HUES64 (cell line): ENCODE results near the gene DMBX1. TPM values are rescaled to one million over a fixed set of nuclear protein-coding genes. Genes with fewer than 3 reads are reported as not detected.

Experiments
- H3K27ac ChIP-seq: 2 replicates; pipeline ENCODE4 v1.7.0; 2013; ENCODE audit warnings: low read depth, low read length, inconsistent platforms
- H3K27me3 ChIP-seq: 2 replicates; pipeline ENCODE4 v1.6.1; 2013; ENCODE audit warnings: mild to moderate bottlenecking, low read length; ENCODE audit not compliant: insufficient read depth
- H3K36me3 ChIP-seq: 2 replicates; pipeline ENCODE4 v1.6.1; 2013; ENCODE audit warnings: mild to moderate bottlenecking, low read length; ENCODE audit not compliant: insufficient read depth
- H3K4me1 ChIP-seq: 2 replicates; pipeline ENCODE4 v1.6.1; 2013; ENCODE audit warnings: mild to moderate bottlenecking, low read length, moderate library complexity; ENCODE audit not compliant: insufficient read depth
- H3K4me3 ChIP-seq: 2 replicates; pipeline ENCODE4 v1.5.1; 2013; ENCODE audit warnings: mild to moderate bottlenecking, low read length, moderate library complexity
- H3K9ac ChIP-seq: 2 replicates; pipeline ENCODE4 v1.6.1; 2013; ENCODE audit warnings: mild to moderate bottlenecking, low read depth, low read length
- H3K9me3 ChIP-seq: 2 replicates; pipeline ENCODE4 v1.6.1; 2013; ENCODE audit warnings: low read depth, low read length; ENCODE audit not compliant: insufficient read depth
- WGBS: fragments of 150-250, 120-280 bp; methylation state at CpG from one replicate; pipeline ENCODE4 v1.1.7; 2013; ENCODE audit warnings: missing lambda C conversion rate; 5-methylcytosine and 5-hydroxymethylcytosine counted together
- polyA plus RNA-seq, 2 experiments: library from polyadenylated mRNA; stranded (reverse); fragments of 50-300 nt; gene quantifications; one replicate each; pipeline ENCODE4 v1.2.3, GENCODE V29; 2013

DMBX1 gene
- polyA plus RNA-seq (2013, experiment 1 of 2) = 0.50 TPM
- polyA plus RNA-seq (2013, experiment 2 of 2) = 0.70 TPM

DNA sequence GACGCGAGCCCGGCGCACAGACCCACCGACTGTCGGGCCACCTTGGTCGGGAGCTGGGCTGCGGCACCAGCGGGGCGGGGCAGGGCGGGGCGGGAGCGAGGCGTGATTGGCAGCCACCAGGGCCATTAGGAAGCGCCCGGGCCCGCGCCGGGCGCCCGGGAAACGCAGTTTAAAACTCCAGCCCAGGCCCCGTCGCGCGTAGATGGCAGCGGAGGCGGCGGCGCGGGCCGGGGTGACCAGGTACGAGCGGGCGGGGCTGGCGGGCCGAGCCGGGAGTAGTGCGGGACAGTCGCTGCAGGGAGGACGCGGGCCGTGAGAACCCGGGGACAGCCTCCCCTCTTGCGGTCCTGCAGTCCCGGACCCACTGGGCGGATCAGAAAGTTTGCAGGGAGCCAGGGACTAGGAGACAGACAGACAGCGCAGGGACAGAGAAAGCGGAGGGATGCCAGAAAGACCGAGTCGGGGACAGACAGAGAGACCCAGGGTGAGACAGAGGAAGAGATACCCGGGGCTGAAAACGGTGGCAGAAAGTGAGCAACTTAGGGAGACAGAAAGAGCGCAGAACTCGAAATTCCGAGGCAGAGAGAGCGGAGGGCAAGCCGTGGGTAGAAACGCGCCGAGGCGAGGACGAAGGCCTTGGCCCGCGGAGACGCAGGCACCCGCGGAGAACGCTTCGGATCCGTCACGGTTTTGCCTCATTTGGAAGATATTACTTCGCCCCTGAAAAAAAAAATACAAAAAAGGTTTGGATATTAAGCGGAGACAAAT is at the start of gene DMBX1:
TSS of gene DMBX1 (plus strand) at position 199 of the 768 bp plus-strand sequence. CDS start 17,175 bp downstream, outside the sequence.
- H3K4me3 ChIP-seq = peak within 1 kb of the TSS; percentile 50

DNA sequence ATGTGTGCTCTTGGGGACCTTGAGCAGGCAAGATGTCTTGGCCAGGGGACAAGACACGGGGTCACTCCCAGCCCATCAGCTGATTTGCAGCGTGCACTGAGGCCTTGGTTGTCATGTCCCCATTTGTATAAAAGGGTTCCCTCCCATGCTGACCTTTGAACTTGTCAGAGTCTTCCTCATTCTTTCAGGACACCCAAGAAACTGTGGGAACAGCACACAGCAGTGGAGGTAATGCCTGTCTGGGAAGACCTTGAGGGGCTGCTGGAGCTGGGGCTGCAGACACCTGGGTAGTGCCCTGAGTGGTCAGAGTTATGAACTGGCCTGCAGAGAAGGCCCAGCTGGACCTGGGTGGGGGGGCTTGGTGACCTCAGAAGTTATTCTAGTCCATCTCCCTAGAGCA is 49.2 kb upstream of the DMBX1 start:
- no peak overlapping the region for H3K9ac ChIP-seq
- no peak overlapping the region for H3K4me3 ChIP-seq
- no peaks in the 10 kb centered on the region for H3K4me1 ChIP-seq
- H3K27me3 ChIP-seq = peaks cover 18% of the 10 kb centered on the region
- no peaks in the 10 kb centered on the region for H3K9me3 ChIP-seq
- no peaks in the 10 kb centered on the region for H3K36me3 ChIP-seq
- no peak overlapping the region for H3K27ac ChIP-seq
- WGBS = 92% methylated on average over 2 of the region's 2 CpGs

More for the DNA sequence above, at the start of gene DMBX1:
- H3K27ac ChIP-seq = no peak within 1 kb of the TSS
- peaks cover 42% of the 10 kb centered on the region for H3K4me1 ChIP-seq
- WGBS = under 1% methylated on average over 74 of the region's 74 CpGs
- no peaks in the 10 kb centered on the region for H3K9me3 ChIP-seq
- H3K36me3 ChIP-seq = no peaks in the 10 kb centered on the region
- peaks cover 100% of the 10 kb centered on the region for H3K27me3 ChIP-seq
- no peak within 1 kb of the TSS for H3K9ac ChIP-seq

- WGBS = 8% methylated on average over 25 of the region's 25 CpGs
- H3K9me3 ChIP-seq = no peaks in the 10 kb centered on the region
- no peaks in the 10 kb centered on the region for H3K36me3 ChIP-seq
- H3K4me3 ChIP-seq = peak overlapping the region; percentile 59
- peaks cover 5% of the 10 kb centered on the region for H3K4me1 ChIP-seq
- H3K9ac ChIP-seq = peak overlapping the region; percentile 4; the same call in 1 of the 2 replicates
- peaks cover 39% of the 10 kb centered on the region for H3K27me3 ChIP-seq
- peak overlapping the region; percentile 55; the same call in 1 of the 2 replicates for H3K27ac ChIP-seq
Measured at GRCh38 chr1:46442317-46443161, 47.1 kb upstream of the DMBX1 start.

DNA sequence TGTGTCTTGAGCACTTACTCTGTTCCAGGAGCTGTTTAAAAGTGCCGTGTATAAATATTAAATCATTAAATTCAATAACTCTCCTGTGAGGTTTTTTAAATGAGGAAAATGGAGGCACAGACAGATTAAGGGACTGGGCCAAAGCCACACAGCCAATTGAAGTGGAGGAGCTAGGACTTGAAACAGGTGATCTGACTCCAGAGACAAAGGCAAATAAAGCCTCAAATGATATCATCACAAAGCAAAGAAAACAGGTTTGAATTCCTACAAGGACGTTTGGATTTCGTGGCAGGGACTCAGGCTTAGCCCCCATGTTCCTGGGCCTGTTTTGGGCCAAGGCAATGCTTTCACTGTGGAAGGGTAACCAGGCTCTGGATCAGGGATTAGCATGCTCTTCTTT is 45.2 kb upstream of the DMBX1 start:
- Histone ChIP-seq H3K4me1 (peaks cover 5% of the 10 kb centered on the region), H3K27ac (no peak overlapping the region), H3K9me3 (no peaks in the 10 kb centered on the region), H3K9ac (no peak overlapping the region), H3K36me3 (no peaks in the 10 kb centered on the region), H3K27me3 (peaks cover 58% of the 10 kb centered on the region), H3K4me3 (no peak overlapping the region)
- WGBS = 74% methylated on average over 2 of the region's 3 CpGs

- 68% methylated on average over 3 of the region's 3 CpGs for WGBS
- Histone ChIP-seq H3K9me3 (no peaks in the 10 kb centered on the region), H3K36me3 (no peaks in the 10 kb centered on the region), H3K9ac (no peak overlapping the region), H3K27me3 (peaks cover 71% of the 10 kb centered on the region), H3K4me1 (peaks cover 10% of the 10 kb centered on the region), H3K4me3 (no peak overlapping the region), H3K27ac (no peak overlapping the region)
Measured at GRCh38 chr1:46445773-46446256, 43.8 kb upstream of the DMBX1 start.

GRCh38 chr1:46446646-46447498 is 42.8 kb upstream of the DMBX1 start:
- Histone ChIP-seq H3K27me3 (peaks cover 82% of the 10 kb centered on the region), H3K9ac (no peak overlapping the region), H3K36me3 (no peaks in the 10 kb centered on the region), H3K27ac (no peak overlapping the region), H3K4me1 (peaks cover 10% of the 10 kb centered on the region), H3K9me3 (no peaks in the 10 kb centered on the region), H3K4me3 (no peak overlapping the region)
- 19% methylated on average over 15 of the region's 15 CpGs for WGBS

DNA sequence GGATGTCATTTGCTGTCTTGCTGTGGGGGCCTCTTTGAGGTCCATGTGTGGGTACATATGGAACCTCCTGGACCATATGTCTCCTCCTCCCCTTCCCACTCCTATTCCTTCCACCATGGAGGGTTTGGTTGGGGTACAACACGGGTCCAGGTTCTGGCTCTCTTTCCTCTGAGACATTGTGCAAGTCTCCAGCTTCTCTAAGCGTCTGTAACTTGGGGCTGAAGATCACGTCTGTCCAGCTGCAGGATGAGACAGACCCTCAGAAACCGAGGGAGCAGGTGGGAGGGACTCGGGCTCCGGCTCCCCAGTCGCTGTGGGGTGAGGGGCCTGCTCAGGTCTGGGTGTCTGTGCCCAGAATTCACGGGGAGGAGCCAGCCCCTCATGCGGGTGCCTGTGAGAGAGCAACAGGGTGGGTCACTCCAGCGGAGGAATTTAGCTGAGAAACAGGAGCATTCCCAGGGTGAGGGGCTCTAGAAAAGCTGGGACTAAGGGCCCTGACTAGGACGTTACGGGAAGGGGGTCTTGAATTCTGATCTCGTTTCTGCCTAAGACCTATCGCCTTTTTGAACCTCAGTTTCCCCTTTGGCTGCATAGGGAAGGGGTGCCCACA is 42.0 kb upstream of the DMBX1 start:
- H3K27me3 ChIP-seq = peaks cover 89% of the 10 kb centered on the region
- no peak overlapping the region for H3K9ac ChIP-seq
- H3K36me3 ChIP-seq = no peaks in the 10 kb centered on the region
- peak overlapping the region; percentile 58 for H3K4me3 ChIP-seq
- WGBS = 4% methylated on average over 14 of the region's 14 CpGs
- no peaks in the 10 kb centered on the region for H3K9me3 ChIP-seq
- H3K4me1 ChIP-seq = peaks cover 12% of the 10 kb centered on the region
- no peak overlapping the region for H3K27ac ChIP-seq

DNA sequence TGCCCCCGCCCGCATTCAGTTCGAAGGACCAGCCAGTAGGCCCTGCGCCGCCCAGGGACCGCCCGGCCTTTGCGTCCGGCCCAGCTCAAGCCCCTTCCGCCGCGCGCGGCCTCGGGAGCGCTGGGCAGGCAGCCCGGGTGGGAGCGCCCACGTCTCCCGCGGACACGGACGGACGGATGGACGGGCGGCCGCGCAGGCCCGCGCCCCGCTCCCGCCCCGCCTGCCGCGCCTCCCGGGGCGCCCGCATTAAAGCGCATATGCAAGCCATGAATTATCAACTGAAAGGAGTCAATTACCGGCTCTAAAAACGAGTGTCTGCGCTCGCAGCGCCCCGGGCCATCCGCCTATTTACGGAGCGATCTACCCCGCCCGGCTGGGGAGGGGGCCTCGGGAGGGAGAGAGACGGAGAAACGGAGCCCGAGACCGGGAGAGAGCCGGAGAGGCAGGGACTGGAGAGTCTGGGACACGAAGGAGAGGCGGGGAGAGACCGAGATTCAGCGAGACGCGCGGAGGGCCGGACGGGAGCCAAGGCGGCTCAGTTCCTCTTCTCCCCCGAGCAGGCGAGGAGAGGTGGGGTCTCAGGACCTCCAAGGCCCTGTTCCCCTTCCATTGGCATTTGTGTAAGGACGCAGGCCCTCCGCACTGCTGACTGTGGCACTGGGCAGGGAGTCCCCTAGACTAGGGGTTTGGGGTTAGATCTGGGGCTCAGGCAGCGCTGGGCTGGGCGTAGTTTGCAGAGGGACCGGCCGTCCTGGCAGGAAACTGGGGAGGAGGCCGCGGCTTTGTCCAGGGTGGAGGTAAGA is 41.3 kb upstream of the DMBX1 start:
- no peaks in the 10 kb centered on the region for H3K36me3 ChIP-seq
- H3K9ac ChIP-seq = no peak overlapping the region
- H3K4me3 ChIP-seq = peak overlapping the region; percentile 58
- peaks cover 96% of the 10 kb centered on the region for H3K27me3 ChIP-seq
- H3K4me1 ChIP-seq = peaks cover 14% of the 10 kb centered on the region
- no peak overlapping the region for H3K27ac ChIP-seq
- 1% methylated on average over 76 of the region's 76 CpGs for WGBS
- H3K9me3 ChIP-seq = no peaks in the 10 kb centered on the region

DNA sequence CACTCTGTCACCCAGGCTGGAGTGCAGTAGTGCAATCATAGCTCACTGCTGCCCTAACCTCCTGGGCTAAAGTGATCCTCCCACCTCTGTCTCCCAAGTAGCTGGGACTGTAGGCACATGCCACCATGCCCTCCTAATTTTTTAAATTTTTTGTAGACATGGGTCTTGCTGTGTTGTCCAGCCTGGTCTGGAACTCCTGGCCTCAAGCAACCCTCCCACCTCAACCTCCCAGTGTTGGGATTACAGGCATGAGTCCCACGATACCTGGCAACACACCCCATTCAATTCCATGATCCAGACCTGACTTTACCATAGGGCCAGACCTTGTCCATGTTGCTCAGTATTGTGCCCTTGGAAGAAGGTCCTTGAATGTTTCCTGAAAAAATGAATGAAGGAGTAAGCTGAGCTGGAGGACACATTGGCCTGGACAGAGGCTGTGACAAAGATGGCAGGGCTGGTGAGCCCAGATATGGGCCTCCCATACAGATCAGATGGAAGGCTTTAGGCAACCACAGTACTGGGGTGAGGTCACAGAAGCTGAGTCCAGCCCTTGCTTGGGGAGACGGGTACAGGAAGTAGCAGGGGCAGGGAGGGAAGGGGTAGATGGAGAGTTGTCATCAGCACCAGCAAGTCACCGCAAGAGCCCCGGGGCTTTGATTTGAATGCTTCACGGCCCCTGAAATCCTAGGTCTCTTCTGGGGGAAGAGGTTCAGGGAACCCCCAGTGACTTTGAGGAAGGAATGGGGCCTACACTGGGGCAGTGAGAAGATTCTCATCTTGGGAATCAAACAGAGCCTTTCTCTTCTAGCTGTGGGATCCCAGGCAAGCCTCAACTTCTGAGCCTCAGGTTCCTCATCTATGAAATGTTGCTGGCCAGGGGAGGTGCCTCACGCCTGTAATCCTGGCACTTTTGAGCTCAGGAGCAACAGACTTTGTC is 40.1 kb upstream of the DMBX1 start:
- no peak overlapping the region for H3K9ac ChIP-seq
- no peaks in the 10 kb centered on the region for H3K9me3 ChIP-seq
- peaks cover 14% of the 10 kb centered on the region for H3K4me1 ChIP-seq
- H3K4me3 ChIP-seq = no peak overlapping the region
- WGBS = 69% methylated on average over 6 of the region's 6 CpGs
- peaks cover 100% of the 10 kb centered on the region for H3K27me3 ChIP-seq
- H3K36me3 ChIP-seq = no peaks in the 10 kb centered on the region
- H3K27ac ChIP-seq = no peak overlapping the region
